Measurements from ENCODE around the gene LRRC17.
"Not testable (repeated sequence)": the region's sequence is repeated elsewhere in the genome, so short reads cannot be mapped to it uniquely, and the experiment has no call there.

LRRC17 gene

DNA sequence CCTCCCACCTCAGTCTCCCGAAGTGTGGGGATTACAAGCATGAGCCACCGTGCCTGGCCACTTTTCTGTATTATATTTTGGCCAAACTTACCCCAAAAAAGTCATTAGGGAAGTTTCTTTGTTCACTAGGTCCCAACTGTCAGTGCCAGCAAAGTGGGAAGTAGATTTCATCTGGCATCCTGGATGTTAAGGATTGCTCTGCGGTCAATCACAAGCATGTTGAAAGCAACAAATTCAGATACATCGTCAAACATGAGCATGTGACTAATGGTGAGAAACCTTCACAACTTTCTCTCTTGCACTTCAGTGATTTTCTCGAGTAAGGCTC lies 14.3 kb upstream of the LRRC17 start:
- TF ChIP-seq POLR2AphosphoS5 (IDR thresholded peaks at IDR 0.05; ENCODE audit: low read depth, low read length), result no peak
- no peak for TF ChIP-seq TAF1 (IDR thresholded peaks at IDR 0.05; ENCODE audit: borderline replicate concordance, low read depth, low read length)
- no peak for TF ChIP-seq POLR2A (IDR thresholded peaks at IDR 0.05; ENCODE audit: low read depth, low read length)
- DNase-seq (ENCODE audit: insufficient read length) (no peak), FAIRE-seq (no peak)

- not testable (repeated sequence) for FAIRE-seq; DNase-seq (ENCODE audit: insufficient read length)
Observed at GRCh38 chr7:102902052-102902451, 10.7 kb upstream of the LRRC17 start.

GRCh38 chr7:102903576-102903975 lies 9.2 kb upstream of the LRRC17 start:
- not testable (repeated sequence) for DNase-seq (ENCODE audit: insufficient read length); FAIRE-seq

GRCh38 chr7:102908676-102909075 lies 4.1 kb upstream of the LRRC17 start:
- TF ChIP-seq TAF1 (IDR thresholded peaks at IDR 0.05; ENCODE audit: borderline replicate concordance, low read depth, low read length) (no peak), POLR2AphosphoS5 (IDR thresholded peaks at IDR 0.05; ENCODE audit: low read depth, low read length) (no peak), POLR2A (IDR thresholded peaks at IDR 0.05; ENCODE audit: low read depth, low read length) (no peak)
- no peak for FAIRE-seq

DNA sequence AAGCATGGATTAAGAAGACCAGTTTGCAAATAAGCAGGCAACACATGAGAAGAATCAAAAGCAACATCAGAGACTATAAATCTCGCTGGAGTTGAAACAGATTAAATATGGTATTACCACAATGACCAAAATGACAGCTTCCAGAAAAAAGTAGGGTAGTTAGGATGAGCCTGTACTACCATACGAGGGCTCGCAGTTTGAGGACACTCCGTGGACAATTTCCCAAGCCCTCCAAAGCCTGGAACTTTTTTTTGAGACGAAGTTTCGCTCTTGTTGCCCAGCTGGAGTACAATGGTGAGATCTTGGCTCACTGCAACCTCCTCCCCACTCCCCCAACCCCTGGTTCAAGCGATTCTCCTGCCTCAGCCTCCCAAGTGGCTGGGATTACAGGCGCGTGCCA lies 1.0 kb downstream of the LRRC17 start:
- FAIRE-seq, result no peak
- no peak for TF ChIP-seq POLR2AphosphoS5 (IDR thresholded peaks at IDR 0.05; ENCODE audit: low read depth, low read length)

More at GRCh38 chr7:102908676-102909075, 4.1 kb upstream of the LRRC17 start:
- DNase-seq (ENCODE audit: insufficient read length), result no peak

GRCh38 chr7:102914585-102914984 lies 1.8 kb downstream of the LRRC17 start:
- FAIRE-seq, result no peak
- DNase-seq (ENCODE audit: insufficient read length), result no peak
- TF ChIP-seq TAF1 (IDR thresholded peaks at IDR 0.05; ENCODE audit: borderline replicate concordance, low read depth, low read length) (no peak), POLR2AphosphoS5 (IDR thresholded peaks at IDR 0.05; ENCODE audit: low read depth, low read length) (no peak), POLR2A (IDR thresholded peaks at IDR 0.05; ENCODE audit: low read depth, low read length) (no peak)

More for the DNA sequence above, 1.0 kb downstream of the LRRC17 start:
- DNase-seq (ENCODE audit: insufficient read length), result no peak

- DNase-seq (ENCODE audit: insufficient read length) (no peak), FAIRE-seq (no peak)
- TF ChIP-seq POLR2A (IDR thresholded peaks at IDR 0.05; ENCODE audit: low read depth, low read length) (no peak), POLR2AphosphoS5 (IDR thresholded peaks at IDR 0.05; ENCODE audit: low read depth, low read length) (no peak), TAF1 (IDR thresholded peaks at IDR 0.05; ENCODE audit: borderline replicate concordance, low read depth, low read length) (no peak)
Observed at GRCh38 chr7:102916426-102916825, 3.6 kb downstream of the LRRC17 start.

GRCh38 chr7:102916881-102917280 lies 4.1 kb downstream of the LRRC17 start:
- FAIRE-seq, result no peak
- TF ChIP-seq TAF1 (IDR thresholded peaks at IDR 0.05; ENCODE audit: borderline replicate concordance, low read depth, low read length) (no peak), POLR2AphosphoS5 (IDR thresholded peaks at IDR 0.05; ENCODE audit: low read depth, low read length) (no peak), POLR2A (IDR thresholded peaks at IDR 0.05; ENCODE audit: low read depth, low read length) (no peak)
- no peak for DNase-seq (ENCODE audit: insufficient read length)

- no peak for DNase-seq (ENCODE audit: insufficient read length)
- FAIRE-seq, result no peak
- TF ChIP-seq POLR2A (IDR thresholded peaks at IDR 0.05; ENCODE audit: low read depth, low read length) (no peak), TAF1 (IDR thresholded peaks at IDR 0.05; ENCODE audit: borderline replicate concordance, low read depth, low read length) (no peak), POLR2AphosphoS5 (IDR thresholded peaks at IDR 0.05; ENCODE audit: low read depth, low read length) (no peak)
Observed at GRCh38 chr7:102917436-102918353, 4.9 kb downstream of the LRRC17 start.

DNA sequence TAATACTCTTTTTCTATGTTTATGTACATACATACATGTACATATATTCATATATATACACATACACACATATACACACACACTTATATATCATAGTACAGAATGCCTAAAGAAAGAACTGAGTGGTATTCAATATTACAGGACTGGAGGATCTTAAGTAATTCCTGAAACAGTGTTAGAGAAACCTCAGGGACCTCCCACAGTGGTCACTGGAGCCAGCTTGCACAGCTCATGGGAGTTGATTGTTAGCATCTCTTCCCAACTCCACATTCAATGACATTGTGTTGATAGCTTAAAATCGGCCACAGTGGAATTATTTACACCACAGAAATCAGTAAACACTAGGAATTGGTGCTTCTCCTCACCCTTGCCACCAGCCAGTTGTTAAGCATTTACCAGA lies 6.0 kb downstream of the LRRC17 start:
- FAIRE-seq (no peak), DNase-seq (ENCODE audit: insufficient read length) (no peak)
- TF ChIP-seq POLR2A (IDR thresholded peaks at IDR 0.05; ENCODE audit: low read depth, low read length), result no peak
- no peak for TF ChIP-seq POLR2AphosphoS5 (IDR thresholded peaks at IDR 0.05; ENCODE audit: low read depth, low read length)
- TF ChIP-seq TAF1 (IDR thresholded peaks at IDR 0.05; ENCODE audit: borderline replicate concordance, low read depth, low read length), result no peak

DNA sequence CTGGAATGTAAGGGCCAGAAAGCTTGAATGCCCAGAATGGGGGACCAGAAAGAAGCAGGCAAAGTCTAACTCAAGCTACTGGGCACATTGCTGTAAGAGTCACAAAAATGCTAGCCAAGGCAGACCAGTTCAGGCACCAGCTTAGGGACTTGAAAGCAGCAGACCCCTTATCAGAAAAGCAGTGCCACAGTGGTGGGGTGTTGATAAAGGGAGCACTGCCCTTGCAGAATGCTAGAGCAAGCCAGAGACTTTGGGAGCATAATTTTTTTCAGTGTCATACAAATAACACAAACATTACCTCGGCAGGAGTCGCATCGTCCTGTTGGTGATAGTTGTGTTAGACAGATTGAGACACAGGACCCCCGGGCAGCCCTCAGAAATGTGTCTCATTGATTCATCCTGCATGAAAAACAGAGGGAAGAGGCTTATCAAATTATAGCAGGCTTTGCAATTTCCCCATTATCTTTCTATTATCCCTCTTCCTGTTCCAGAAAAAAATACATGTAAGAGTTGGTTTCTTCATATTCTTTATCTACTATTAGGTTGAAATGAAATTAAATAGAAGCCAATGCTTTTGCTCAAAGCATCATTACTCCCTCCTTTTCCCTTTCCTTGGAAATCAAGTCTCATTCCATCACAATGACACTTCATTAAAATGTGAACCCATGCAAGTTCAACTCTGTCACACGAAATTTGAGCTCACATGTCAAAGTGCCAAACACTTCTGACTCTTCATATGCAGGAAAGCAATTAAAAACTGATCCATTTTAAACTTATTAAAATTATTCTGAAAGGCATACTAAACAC lies 13.4 kb downstream of the LRRC17 start:
- FAIRE-seq (no peak), DNase-seq (ENCODE audit: insufficient read length) (no peak)
- no peak for TF ChIP-seq POLR2A (IDR thresholded peaks at IDR 0.05; ENCODE audit: low read depth, low read length)
- no peak for TF ChIP-seq TAF1 (IDR thresholded peaks at IDR 0.05; ENCODE audit: borderline replicate concordance, low read depth, low read length)
- TF ChIP-seq POLR2AphosphoS5 (IDR thresholded peaks at IDR 0.05; ENCODE audit: low read depth, low read length), result no peak

- no peak for TF ChIP-seq POLR2AphosphoS5 (IDR thresholded peaks at IDR 0.05; ENCODE audit: low read depth, low read length)
- TF ChIP-seq POLR2A (IDR thresholded peaks at IDR 0.05; ENCODE audit: low read depth, low read length), result no peak
- TF ChIP-seq TAF1 (IDR thresholded peaks at IDR 0.05; ENCODE audit: borderline replicate concordance, low read depth, low read length), result no peak
- no peak for FAIRE-seq
Observed at GRCh38 chr7:102926783-102927140, 14.0 kb downstream of the LRRC17 start.

More at GRCh38 chr7:102926783-102927140, 14.0 kb downstream of the LRRC17 start:
- no peak for DNase-seq (ENCODE audit: insufficient read length)
